GM21526 (cell line): ENCODE results near the gene OR52E4.

Experiments used
- ATAC-seq: cut with Tn5 transposase; IDR thresholded peaks from one replicate; pipeline ENCODE4 v1.9.1; 2021; ENCODE audit warnings: moderate library complexity; ENCODE audit not compliant: unreplicated experiment, low FRiP score

Gene OR52E4

DNA sequence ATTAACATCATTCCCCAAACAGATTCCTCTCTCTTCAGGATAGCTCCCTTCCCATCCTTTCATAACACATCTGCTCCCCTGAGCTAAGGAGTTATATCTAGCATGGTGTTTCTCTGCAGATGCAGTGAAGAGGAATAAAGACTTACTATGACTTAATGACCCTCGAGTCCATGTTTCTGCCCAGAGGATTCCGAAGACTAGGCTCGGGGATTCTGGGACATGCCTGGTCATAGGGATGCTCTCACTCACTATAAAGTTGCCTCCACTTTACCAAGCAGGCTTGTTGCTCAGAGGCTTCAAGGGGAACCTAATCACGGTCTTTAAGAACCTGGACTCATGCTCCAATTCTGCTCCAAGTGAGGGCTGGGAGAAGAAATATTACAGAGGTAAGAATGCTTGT is at the start of gene OR52E4:
TSS of gene OR52E4 (plus strand) at position 301 of the 400 bp plus-strand sequence. CDS start 3,664 bp downstream, outside the sequence.
- ATAC-seq: no peak

DNA sequence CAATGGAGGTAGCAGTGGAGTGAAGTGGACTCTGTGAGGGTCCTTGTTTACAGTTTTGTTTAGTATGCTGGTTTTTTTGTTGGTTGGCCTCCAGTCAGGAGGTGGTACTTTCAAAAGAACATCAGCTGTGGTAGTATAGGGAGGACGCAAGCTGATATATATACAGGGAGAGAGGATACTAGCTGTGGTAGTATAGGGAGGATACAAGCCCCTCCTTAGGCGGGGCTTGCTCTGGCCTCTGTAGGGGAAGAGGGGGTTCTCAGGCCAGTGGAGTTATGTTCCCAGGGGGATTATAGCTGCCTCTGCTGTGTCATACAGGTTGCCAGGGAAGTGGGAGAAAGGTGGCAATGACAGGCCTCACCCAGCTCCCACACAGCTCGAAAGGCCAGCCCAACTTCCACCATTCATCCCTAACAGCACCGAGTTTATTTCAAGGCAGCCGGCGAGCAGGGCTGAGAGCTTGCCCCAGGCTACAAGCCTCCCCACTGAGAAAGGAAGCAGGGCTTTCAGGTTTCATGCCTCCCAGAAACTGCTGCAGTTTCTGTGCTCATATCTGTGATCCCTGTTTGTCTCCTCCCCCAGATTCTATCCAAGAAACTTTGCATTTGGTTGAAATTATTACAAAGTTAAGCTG is 49.1 kb upstream of the OR52E4 start:
- no peak for ATAC-seq

GRCh38 chr11:5833446-5833845 is 47.0 kb upstream of the OR52E4 start:
- no peak for ATAC-seq

DNA sequence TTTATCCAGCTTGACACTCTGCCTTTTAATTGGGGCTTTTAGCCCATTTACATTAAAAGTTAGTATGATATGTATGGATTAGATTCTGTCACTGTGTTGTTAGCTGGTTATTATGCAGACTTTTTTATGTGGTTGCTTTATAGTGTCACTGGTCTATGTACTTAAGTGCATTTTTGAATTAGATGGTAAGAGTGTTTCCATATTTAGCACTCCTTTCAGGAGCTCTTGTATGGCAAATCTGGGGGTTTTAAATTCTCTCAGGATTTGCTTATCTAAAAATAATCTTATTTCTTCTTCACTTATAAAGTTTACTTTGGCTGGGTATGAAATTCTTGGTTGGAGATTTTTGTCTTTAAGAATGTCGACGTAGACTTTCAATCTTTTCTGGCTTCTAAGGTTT is 42.7 kb upstream of the OR52E4 start:
- ATAC-seq: no peak

DNA sequence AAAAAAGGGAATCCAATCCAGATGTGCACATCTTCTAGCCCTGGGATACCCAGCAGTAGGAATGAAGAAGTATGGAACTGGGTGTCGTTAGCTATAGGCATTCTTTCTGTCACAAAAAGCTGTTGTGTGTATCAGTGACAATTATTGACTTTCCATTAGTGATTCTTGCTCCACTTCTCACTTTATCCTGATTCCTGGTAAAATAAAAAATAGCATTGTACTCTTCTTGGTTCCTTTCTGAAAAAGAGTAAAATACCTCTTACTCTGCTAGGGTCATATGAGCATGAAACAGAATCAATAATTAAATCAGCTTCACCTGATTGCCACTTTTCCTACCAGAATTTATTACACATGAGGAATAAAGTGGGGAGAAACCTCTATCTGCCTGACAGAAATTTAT is 38.6 kb upstream of the OR52E4 start, which contains the start of gene OR52E6:
TSS of gene OR52E6 (minus strand) at position 101 of the 400 bp plus-strand sequence. CDS start at position 101, 0 bp downstream.
- ATAC-seq: no peak

GRCh38 chr11:5846701-5847100 is 33.7 kb upstream of the OR52E4 start:
- no peak for ATAC-seq

DNA sequence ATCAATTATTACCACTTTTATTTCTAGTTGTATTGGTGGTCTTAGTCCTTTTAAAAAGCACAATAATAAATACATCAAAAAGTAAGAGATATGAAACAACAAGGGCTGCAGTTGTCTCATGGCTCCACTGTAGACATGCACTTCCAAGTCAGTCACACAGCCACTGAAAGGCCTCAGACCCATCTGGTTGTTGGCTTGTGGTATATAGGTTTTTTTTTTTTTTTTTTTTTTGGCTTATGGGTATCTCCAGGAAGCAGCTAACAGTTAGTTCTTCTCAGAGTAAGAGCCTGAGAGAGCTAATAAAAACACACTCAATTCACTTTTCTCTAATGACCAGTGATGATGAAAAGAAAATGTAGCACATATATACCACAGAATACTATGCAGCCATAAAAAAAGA is 32.7 kb upstream of the OR52E4 start:
- no peak for ATAC-seq

GRCh38 chr11:5851002-5851401 is 29.4 kb upstream of the OR52E4 start:
- no peak for ATAC-seq

- ATAC-seq: no peak
Observed at GRCh38 chr11:5857590-5857989, 22.8 kb upstream of the OR52E4 start, which contains the start of gene OR52E8. OR52E8 (minus strand) TSS chr11:5857690; CDS start chr11:5857690, 0 bp downstream.

- no peak for ATAC-seq
Observed at GRCh38 chr11:5865826-5866225, 14.6 kb upstream of the OR52E4 start.

- no peak for ATAC-seq
Observed at GRCh38 chr11:5878564-5878963, 1.9 kb upstream of the OR52E4 start.

GRCh38 chr11:5881756-5882155 is 1.3 kb downstream of the OR52E4 start:
- ATAC-seq: no peak

- no peak for ATAC-seq
Observed at GRCh38 chr11:5887172-5887571, 6.7 kb downstream of the OR52E4 start.

DNA sequence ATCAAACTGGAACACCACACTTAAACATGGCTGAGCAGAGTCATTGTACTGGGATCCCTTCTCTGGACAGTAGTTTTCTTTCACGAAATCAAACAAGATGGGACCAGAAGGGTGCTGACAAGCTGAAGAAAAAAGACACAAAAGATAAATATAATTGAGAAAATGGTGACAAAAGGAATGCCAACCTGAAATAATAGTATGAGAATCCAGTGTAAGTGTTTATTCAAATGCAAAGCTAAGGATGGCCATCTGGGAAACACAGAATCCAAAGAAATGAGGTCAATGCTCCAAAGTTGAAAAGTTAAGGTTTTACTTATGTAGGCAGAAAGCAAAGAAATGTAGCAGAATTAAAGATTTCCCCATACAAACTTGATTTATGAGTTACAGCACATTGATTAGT is 7.2 kb downstream of the OR52E4 start:
- no peak for ATAC-seq

- no peak for ATAC-seq
Observed at GRCh38 chr11:5891216-5891800, 10.9 kb downstream of the OR52E4 start.

GRCh38 chr11:5892908-5893307 is 12.5 kb downstream of the OR52E4 start, which contains the start of gene OR52E5:
OR52E5 (plus strand) TSS chr11:5893208; CDS start chr11:5900777, 7,569 bp downstream.
- no peak for ATAC-seq

DNA sequence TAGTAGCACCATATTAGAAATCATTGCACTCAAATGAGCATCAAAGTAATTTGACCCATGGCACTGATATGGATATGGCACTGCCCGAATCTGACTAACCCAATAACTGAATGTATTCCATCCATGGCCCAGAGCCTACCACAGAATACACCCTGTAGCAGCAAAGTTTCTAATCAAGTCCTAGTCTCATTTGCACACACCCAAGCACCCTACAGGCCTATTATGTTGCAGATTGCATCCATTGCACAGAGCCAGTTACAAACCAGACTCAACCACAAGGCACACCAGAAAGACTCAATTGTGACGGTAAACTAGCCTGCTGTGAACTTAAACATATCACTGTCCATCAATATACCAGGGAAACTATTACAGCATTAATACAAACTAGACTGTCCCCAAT is 19.1 kb downstream of the OR52E4 start:
- ATAC-seq: no peak

- ATAC-seq: no peak
Observed at GRCh38 chr11:5910540-5910939, 30.1 kb downstream of the OR52E4 start.

GRCh38 chr11:5922749-5923426 is 42.5 kb downstream of the OR52E4 start:
- ATAC-seq: peak; percentile 77

- peak; percentile 21 for ATAC-seq
Observed at GRCh38 chr11:5923427-5923776, 43.0 kb downstream of the OR52E4 start.

DNA sequence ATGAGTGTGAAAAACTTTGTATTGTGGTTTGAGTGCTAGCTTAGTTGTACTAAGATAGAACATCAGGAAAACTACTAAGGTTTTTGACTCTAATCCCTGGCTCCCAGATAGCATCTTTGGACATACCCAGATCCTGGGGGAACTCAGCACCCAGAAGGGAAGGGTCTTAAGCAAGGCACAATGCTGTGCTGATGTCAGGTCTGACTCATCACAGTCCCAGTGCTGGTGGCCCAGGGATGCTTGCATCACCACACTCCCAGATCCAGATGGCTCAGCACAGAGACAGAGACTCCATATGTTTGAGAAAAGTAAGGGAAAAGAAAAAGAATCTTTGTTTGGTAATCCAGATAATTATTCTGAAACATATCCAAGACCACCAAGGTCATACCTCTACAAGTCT is 43.4 kb downstream of the OR52E4 start:
- no peak for ATAC-seq

- no peak for ATAC-seq
Observed at GRCh38 chr11:5928271-5928670, 47.8 kb downstream of the OR52E4 start.
